NCI-H510A treated with DMSO at 0.1 percent for 48 hours (cell line): ENCODE measurements around the gene PRKAR2B.
A peak's percentile ranks its signal among the peaks of the same experiment; 100 is the strongest.

Experiments
- DNase-seq: peaks from one replicate; lab custom pipeline; 2025; lab: John Stamatoyannopoulos, UW

PRKAR2B gene

DNA sequence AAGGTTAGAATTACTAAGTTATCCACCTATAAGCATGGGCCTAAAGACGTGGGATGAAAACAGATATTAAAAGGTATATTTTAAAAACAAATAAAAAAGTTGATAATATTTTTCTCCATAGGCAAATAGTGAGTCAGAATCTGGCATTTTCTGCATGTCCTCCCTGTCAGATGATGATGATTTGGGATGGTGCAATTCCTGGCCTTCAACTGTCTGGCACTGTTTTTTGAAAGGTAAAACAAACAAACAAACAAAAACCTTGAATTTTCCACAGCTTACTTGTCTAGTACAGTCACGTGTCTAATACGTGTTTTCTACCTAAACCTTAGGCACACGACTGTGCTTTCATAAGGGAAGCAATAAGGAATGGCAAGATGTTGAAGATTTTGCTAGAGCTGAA is 141.7 kb downstream of the PRKAR2B start:
- DNase-seq, result no peak

GRCh38 chr7:107187774-107188173 is 143.3 kb downstream of the PRKAR2B start:
- DNase-seq, result no peak

DNA sequence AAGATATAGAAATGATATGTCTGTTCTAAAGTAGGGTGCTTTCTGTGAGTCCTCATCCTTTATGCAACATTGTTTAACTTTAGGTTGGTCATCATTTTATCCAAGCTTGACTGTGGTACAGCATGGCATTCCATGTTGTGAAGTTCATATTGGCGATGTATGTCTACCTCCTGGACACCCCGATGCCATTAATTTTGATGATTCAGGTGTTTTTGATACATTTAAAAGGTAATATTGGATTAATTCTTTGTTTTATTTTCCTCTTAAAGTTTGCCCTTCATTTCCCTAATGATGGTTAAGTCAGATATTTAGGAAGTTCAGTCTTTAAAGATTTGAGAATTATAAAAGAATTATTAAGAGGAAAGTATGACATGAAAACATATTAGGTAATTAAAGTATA is 145.6 kb downstream of the PRKAR2B start:
- no peak for DNase-seq

- DNase-seq, result no peak
Observed at GRCh38 chr7:107194052-107194451, 149.5 kb downstream of the PRKAR2B start.

GRCh38 chr7:107196834-107197610 is 152.5 kb downstream of the PRKAR2B start:
- no peak for DNase-seq

- DNase-seq, result peak; percentile 41
Observed at GRCh38 chr7:107201795-107202450, 157.4 kb downstream of the PRKAR2B start.

DNA sequence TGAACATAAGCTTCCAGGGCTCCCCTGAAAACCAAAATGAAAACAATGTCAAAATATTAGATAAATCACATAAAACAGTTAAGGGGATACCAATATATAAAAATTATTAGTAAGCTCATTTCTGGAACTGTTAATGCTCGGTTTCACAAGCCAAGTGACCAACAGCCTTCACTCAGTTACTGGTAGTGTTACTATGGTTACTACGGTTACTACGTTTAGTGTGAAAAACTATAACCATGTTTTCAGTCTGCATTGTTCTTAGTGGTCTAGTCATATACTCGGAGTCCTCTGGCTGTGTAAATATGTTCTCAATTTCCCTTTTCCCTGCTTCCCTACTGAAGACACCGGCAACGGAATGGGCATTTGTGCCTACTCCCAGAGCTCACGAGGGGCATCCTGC is 159.1 kb downstream of the PRKAR2B start:
- no peak for DNase-seq

- DNase-seq, result no peak
Observed at GRCh38 chr7:107206136-107206535, 161.6 kb downstream of the PRKAR2B start.

- no peak for DNase-seq
Observed at GRCh38 chr7:107206706-107207105, 162.2 kb downstream of the PRKAR2B start.

DNA sequence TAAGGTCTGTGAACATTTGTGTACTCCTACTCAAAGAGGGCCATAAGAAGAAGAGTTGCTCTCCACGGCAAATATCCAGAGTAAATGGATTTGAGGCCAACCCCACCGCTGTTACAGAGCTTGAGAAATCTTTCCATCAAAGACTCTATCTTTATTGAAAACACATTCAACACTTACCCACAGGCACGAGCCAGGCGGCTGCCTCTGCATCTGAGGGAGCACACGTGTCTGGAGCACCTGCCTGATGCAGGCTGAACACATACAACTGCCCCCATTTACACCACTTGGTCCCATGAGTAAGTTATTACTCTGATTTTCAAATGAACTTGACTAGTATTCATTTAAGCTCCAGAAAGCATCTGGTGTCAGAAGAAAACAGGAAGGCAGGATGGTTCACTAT is 163.0 kb downstream of the PRKAR2B start:
- DNase-seq, result no peak

- DNase-seq, result no peak
Observed at GRCh38 chr7:107208024-107208521, 163.6 kb downstream of the PRKAR2B start.

- no peak for DNase-seq
Observed at GRCh38 chr7:107208563-107208962, 164.1 kb downstream of the PRKAR2B start.

- DNase-seq, result no peak
Observed at GRCh38 chr7:107209565-107209964, 165.1 kb downstream of the PRKAR2B start.

DNA sequence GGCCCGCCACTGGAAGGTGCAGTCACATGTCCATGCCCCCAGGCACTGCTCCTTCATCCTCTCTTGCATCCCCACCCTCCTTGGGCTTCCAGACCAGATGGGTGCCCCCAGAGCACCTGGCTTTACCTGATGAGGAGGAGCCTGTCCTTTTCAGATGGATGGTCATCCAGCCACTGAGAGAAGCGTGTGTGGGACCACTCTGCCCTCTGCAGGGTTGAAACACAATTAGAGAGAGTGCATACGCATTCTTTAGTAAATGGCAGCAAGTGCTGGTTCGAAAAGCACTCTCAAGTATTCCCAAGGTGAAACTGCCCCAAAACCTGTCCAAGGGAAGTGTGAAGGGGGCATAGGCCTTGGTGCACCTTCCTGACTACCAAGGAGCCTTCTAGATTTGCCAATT is 165.9 kb downstream of the PRKAR2B start:
- no peak for DNase-seq
